NCI-H1930 (cell line): ENCODE results near the gene CLN3.
"Not testable (repeated sequence)": the region's sequence is repeated elsewhere in the genome, so short reads cannot be mapped to it uniquely, and the experiment has no call there.

Source experiments
- DNase-seq, 2 experiments: peaks; one replicate each; lab custom pipeline; 2025; lab: John Stamatoyannopoulos, UW

The CLN3 gene

GRCh38 chr16:28494121-28494851 lies 2.4 kb upstream of the CLN3 start, which contains the start of gene APOBR:
Gene APOBR, plus strand, starts transcription at chr16:28494643. Its CDS starts 39 bp downstream, at chr16:28494682.
- no peak for DNase-seq

- no peak for DNase-seq
Observed at GRCh38 chr16:28492511-28492910, 637 bp upstream of the CLN3 start.

GRCh38 chr16:28491230-28491969 lies 474 bp downstream of the CLN3 start:
- peak; percentile 79 for DNase-seq

- no peak for DNase-seq
Observed at GRCh38 chr16:28486266-28486665, 5.6 kb downstream of the CLN3 start.

DNA sequence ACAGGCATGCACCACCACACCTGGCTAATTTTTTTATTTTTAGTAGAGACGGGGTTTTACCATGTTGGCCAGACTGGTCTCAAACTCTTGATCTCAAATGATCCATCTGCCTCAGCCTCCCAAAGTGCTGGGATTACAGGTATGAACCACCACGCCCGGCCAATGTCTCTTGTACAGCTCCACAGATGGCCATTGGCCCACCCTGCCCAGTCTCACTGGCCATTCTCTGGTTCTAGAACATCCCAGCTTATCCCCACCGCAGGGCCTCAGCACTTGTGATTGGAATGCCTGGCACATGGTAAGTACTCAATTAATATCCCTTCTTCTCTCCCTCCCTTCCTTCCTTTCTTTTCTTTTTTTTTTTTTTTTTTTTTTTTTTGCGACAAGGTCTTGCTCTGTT lies 8.5 kb downstream of the CLN3 start:
- not testable (repeated sequence) for DNase-seq

GRCh38 chr16:28482026-28482425 lies 9.8 kb downstream of the CLN3 start:
- no peak for DNase-seq

DNA sequence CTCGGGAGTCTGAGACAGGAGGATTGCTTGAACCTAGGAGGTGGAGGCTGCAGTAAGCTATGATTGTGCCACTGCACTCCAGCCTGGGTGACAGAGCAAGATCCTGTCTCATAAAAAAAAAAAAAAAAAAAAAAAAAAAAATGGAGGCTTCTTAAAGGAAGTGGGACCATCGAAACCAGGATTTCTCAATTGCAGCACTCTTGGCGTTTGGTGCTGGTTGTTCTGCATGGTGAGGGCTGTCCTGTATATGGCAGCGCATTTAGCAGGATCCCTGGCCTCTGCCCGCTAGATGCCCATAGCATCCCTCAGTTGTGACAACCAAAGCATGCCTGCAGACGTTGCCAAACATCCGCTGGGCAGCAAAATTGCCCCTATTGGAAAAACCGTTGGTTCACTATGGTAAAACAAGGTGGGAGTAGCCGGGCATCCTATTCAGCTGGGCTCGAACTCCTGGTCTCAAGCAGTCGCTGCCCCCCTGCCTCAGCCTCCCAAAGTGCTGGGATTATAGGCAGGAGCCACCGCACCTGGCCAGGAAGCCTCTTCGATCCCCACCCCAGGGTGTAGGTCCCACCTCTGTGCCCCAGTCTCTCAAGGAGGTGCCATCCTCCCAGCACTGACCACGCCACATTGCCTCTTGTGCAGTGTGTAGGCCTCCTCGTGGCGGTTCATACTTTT lies 13.2 kb downstream of the CLN3 start:
- DNase-seq = no peak

GRCh38 chr16:28477311-28477920 lies 14.5 kb downstream of the CLN3 start:
- DNase-seq = no peak

- no peak for DNase-seq
Observed at GRCh38 chr16:28475221-28475620, 16.7 kb downstream of the CLN3 start.

DNA sequence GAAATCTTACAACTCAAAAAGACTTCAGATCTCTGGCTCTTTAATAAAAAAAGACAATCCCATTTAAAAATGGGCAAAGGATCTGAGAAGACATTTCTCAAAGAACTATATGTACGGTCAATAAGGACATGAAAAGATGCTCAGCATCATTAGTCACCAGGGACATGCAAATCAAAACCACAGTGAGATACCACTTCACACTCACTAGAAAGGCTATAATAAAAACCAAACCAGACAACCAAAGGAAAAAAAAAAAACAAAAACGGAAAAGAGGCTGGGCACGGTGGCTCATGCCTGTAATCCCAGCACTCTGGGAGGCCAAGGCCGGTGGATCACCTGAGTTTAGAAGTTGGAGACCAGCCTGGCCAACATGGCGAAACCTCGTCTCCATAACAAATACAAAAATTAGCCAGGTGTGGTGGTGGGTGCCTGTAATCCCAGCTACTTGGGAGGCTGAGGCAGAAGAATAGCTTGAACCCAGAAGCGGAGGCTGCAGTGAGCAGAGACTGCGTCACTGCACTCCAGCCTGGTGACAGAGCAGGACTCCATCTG lies 18.1 kb downstream of the CLN3 start:
- DNase-seq = no peak

DNA sequence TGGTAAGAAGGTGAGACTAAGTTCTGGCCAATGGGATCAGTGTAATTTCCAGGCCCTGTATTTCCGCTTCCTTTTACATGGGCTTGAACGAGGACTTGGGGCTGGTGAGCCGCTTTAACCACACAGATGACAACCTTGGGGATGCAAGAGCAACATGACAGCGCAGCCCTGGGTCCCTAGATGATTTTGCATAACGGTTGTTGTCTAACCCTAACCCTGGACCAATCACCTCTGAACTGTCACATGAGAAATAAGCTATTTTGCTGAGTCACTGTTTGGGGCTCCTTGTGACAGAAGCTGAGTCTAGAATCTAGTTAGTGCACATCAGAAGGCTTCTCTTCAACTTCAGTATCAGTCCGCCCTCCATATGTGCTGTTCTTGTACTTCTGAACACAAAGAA lies 44.8 kb downstream of the CLN3 start:
- DNase-seq = not testable (repeated sequence)

DNA sequence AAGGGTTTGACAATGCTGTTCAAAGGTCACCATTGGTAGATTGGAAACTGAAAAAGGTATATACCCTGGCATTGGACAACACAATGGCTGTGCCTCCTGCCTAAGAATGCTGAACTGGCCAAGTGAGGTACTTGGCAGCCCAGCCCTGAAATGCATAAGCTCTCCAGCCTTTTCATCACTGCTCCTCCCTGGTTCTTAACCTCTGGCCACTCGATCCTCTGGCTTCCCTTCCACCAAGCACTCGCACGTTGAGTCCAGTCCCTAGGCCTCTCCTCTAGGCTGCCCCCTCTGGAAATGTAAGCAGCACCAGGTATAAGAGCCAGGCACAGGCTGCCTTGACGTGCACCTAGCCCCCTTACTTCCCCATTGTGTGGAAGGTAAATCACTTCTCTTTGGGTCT lies 45.5 kb downstream of the CLN3 start:
- DNase-seq = not testable (repeated sequence)

DNA sequence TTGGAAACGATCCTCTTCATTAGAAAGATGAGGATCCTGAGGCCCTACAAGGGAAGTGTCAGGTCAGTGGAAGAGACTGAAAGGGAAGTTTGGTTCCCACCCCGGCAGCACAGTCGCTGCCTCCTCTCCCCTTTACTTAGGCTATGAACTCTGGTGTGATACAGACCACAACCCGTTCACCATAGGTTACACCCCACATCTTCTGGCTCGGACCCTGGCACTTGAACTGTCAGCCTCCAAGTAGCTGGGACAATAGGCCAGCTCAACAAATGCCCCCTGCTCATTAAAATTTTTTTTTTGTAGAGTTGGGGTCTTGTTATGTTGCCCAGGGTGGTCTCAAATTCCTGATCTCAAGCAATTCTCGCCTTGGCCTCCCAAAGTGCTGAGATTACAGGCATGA lies 47.9 kb downstream of the CLN3 start:
- DNase-seq = not testable (repeated sequence)

- DNase-seq = not testable (repeated sequence)
Observed at GRCh38 chr16:28438899-28439298, 53.0 kb downstream of the CLN3 start.

GRCh38 chr16:28435340-28435739 lies 56.5 kb downstream of the CLN3 start:
- not testable (repeated sequence) for DNase-seq
